HL-60 (cell line): ENCODE measurements around the gene DIPK1A.
A peak's percentile ranks its signal among the peaks of the same experiment; 100 is the strongest.

Experiments used
- GABPA ChIP-seq: IDR thresholded peaks from 2 replicates; pipeline ENCODE4 v1.6.1; 2012; ENCODE audit warnings: low read depth
- POLR2AphosphoS5 ChIP-seq: IDR thresholded peaks from 2 replicates; pipeline ENCODE4 v1.6.1; 2012; ENCODE audit warnings: low read depth
- SPI1 ChIP-seq: IDR thresholded peaks from 2 replicates; pipeline ENCODE4 v1.6.1; 2012; ENCODE audit warnings: low read depth, mild to moderate bottlenecking, borderline replicate concordance
- TF ChIP-seq, protein P1 (sequence below): IDR thresholded peaks from one replicate; pipeline ENCODE4 v1.5.1; 2011; ENCODE audit warnings: low read length, control low read depth, inconsistent platforms; ENCODE audit not compliant: insufficient read depth

DNA sequence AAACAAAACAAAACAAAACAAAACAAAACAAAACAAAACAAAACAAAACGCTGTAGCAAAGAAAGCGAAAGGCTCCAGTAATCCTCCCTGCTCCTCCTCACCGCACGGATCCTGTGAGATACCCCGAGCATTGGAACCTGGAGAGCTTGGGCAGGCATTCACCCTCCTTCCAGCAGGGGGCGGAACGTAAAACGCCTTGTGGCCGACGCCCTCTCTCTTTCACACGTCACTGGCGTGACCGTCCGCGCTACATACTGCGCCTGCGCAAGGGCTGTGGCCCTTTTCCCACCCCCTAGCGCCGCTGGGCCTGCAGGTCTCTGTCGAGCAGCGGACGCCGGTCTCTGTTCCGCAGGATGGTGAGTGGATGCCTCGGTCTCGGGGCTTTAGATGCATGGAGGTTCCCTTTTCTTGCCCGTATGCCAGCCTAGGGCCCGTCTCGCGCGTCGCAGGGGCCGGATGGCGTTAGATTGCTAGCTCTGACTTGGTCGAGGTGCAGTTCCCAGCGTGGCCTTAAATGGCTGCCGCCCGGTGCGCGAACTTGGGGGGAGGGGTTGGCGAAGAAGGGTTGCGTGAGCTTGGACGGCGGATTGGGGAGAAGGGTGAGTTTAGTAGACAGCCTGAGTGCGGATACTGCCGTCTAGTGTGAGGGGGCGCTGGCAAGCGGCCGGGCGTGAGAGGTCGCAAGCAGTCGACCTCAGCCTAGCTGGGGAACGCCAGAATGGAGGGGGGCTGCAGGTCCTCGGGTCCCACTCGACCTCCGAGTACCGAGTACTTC, 129.3 kb downstream of the DIPK1A start, which contains the start of gene RPL5:
- TF ChIP-seq, protein P1, sequence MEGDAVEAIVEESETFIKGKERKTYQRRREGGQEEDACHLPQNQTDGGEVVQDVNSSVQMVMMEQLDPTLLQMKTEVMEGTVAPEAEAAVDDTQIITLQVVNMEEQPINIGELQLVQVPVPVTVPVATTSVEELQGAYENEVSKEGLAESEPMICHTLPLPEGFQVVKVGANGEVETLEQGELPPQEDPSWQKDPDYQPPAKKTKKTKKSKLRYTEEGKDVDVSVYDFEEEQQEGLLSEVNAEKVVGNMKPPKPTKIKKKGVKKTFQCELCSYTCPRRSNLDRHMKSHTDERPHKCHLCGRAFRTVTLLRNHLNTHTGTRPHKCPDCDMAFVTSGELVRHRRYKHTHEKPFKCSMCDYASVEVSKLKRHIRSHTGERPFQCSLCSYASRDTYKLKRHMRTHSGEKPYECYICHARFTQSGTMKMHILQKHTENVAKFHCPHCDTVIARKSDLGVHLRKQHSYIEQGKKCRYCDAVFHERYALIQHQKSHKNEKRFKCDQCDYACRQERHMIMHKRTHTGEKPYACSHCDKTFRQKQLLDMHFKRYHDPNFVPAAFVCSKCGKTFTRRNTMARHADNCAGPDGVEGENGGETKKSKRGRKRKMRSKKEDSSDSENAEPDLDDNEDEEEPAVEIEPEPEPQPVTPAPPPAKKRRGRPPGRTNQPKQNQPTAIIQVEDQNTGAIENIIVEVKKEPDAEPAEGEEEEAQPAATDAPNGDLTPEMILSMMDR = peak; percentile 98
- TF ChIP-seq SPI1 = no peak
- no peak for TF ChIP-seq GABPA
- TF ChIP-seq POLR2AphosphoS5 = peak; percentile 99
